ENCODE data around the gene SORL1. TPM values are rescaled to one million over a fixed set of nuclear protein-coding genes. Genes with fewer than 3 reads are reported as not detected.

Gene SORL1
- total and polyA plus RNA-seq, 2 of the 13 experiments (the other 11 are each of a cell fraction or from before 2014, with no cell fraction given) = 21.3 to 148 TPM

GRCh38 chr11:121431820-121432526 is 20.1 kb upstream of the SORL1 start:
- ChIA-PET POLR2A (no interaction called here), CTCF (ENCODE audit: low intra/inter-chr PET ratio, low total read pairs) (no interaction called here)
- Histone ChIP-seq H3K27ac (ENCODE audit: extremely low read length, insufficient read depth, low read length) (no peak overlapping the region), H3K9me3 (ENCODE audit: low read length) (no peaks in the 10 kb centered on the region), H4K20me1 (ENCODE audit: insufficient read depth, low read length) (no peaks in the 10 kb centered on the region), H3K9ac (ENCODE audit: insufficient read depth, low read depth, low read length) (no peak overlapping the region), H3K79me2 (ENCODE audit: insufficient read depth, low read length) (no peaks in the 10 kb centered on the region), H2AFZ (ENCODE audit: low read length) (no peak overlapping the region), H3K4me1 (ENCODE audit: insufficient read depth, low read length) (peaks cover 2% of the 10 kb centered on the region), H3K36me3 (replicated peaks in 1 of 2; ENCODE audit: control insufficient read depth in 1 of 2, insufficient read depth in 2 of 2, low read length in 2 of 2) (no peaks in the 10 kb centered on the region), H3K27me3 (ENCODE audit: control insufficient read depth in 1 of 2, insufficient read depth in 2 of 2, low read length in 2 of 2) (peaks cover 0 to 7% of the 10 kb centered on the region in 2 experiments; a peak in 3 of 5 replicates), H3K4me2 (ENCODE audit: low read depth, low read length) (no peak overlapping the region), H3K4me3 (replicated peaks in 1 of 3; ENCODE audit: insufficient read depth in 1 of 3, low read depth in 2 of 3, low read length in 3 of 3) (no peak overlapping the region)
- FAIRE-seq (no peak), DNase-seq (ENCODE audit: low spot score) (no peak), ATAC-seq (no peak)
- WGBS (ENCODE audit: low lambda C conversion rate) = 43% methylated on average over 4 of the region's 4 CpGs
- BruUV-seq (replicated peaks) = no TSS peak
- intact Hi-C loops (cut with micrococcal nuclease; ENCODE audit: unreplicated experiment) (no loop called here), in situ Hi-C loops (cut with HindIII; ENCODE audit: extremely low pct_ligation_motif_present, low pct_unique_long_range_greater_than_20kb) (no loop called here)
- no peak for TF ChIP-seq FOXP1 (IDR thresholded peaks at IDR 0.05)
- no peak for TF ChIP-seq FOXP1 (CRISPR knock-in tag; IDR thresholded peaks at IDR 0.05)
- TF ChIP-seq ZBTB38 (CRISPR knock-in tag; IDR thresholded peaks at IDR 0.05) = no peak
- no peak for TF ChIP-seq AGO2 (optimal IDR thresholded peaks at IDR 0.05; ENCODE audit: low read depth, low read length)
- TF ChIP-seq FOXK1 (CRISPR knock-in tag; IDR thresholded peaks at IDR 0.05; ENCODE audit: borderline replicate concordance, low read depth) = no peak
- no peak for TF ChIP-seq RBM39 (IDR thresholded peaks at IDR 0.05; ENCODE audit: low read depth, low read length, poor library complexity, severe bottlenecking)
- TF ChIP-seq RFXAP (CRISPR knock-in tag; IDR thresholded peaks at IDR 0.05; ENCODE audit: borderline replicate concordance) = no peak
- TF ChIP-seq PLSCR1 (CRISPR knock-in tag; IDR thresholded peaks at IDR 0.05; ENCODE audit: borderline replicate concordance) = no peak
- TF ChIP-seq SRSF4 (IDR thresholded peaks at IDR 0.05; ENCODE audit: low read depth, low read length, poor library complexity, severe bottlenecking) = no peak
- TF ChIP-seq ZBTB42 (CRISPR knock-in tag; IDR thresholded peaks at IDR 0.05) = no peak
- TF ChIP-seq JUND (CRISPR knock-in tag; IDR thresholded peaks at IDR 0.05) = no peak
- TF ChIP-seq NAIF1 (CRISPR knock-in tag; IDR thresholded peaks at IDR 0.05; ENCODE audit: borderline replicate concordance) = no peak
- no peak for TF ChIP-seq ZNF720 (CRISPR knock-in tag; IDR thresholded peaks at IDR 0.05)
- no peak for TF ChIP-seq ZMAT3 (CRISPR knock-in tag; conservative IDR thresholded peaks at IDR 0.05)
- no peak for TF ChIP-seq SIN3A (IDR thresholded peaks at IDR 0.05; ENCODE audit: borderline replicate concordance, low read depth, low read length)
- no peak for TF ChIP-seq ZNF432 (CRISPR knock-in tag; IDR thresholded peaks at IDR 0.05; ENCODE audit: borderline replicate concordance)
- no peak for TF ChIP-seq ZNF883 (CRISPR knock-in tag; IDR thresholded peaks at IDR 0.05; ENCODE audit: not compliant biosample characterization)
- no peak for TF ChIP-seq ELF4 (CRISPR knock-in tag; IDR thresholded peaks at IDR 0.05; ENCODE audit: borderline replicate concordance)
- no peak for TF ChIP-seq LBX2 (CRISPR knock-in tag; IDR thresholded peaks at IDR 0.05; ENCODE audit: borderline replicate concordance)
- no peak for TF ChIP-seq THRA (CRISPR knock-in tag; IDR thresholded peaks at IDR 0.05; ENCODE audit: borderline replicate concordance)

Data from HepG2 (cell line).